ENCODE data around the gene PSMA8. TPM values are rescaled to one million over a fixed set of nuclear protein-coding genes. Genes with fewer than 3 reads are reported as not detected.
"Not testable (repeated sequence)": the region's sequence is repeated elsewhere in the genome, so short reads cannot be mapped to it uniquely, and the experiment has no call there.

PSMA8 gene
- total and polyA plus RNA-seq, 4 donors: 0.14 TPM; not detected in 3

GRCh38 chr18:26159353-26159752 lies 25.7 kb downstream of the PSMA8 start:
- Histone ChIP-seq H3K27me3 (ENCODE audit: control insufficient read depth in 4 of 4, insufficient read depth in 4 of 4, low read length in 3 of 4) (no peaks in the 10 kb centered on the region), H3K36me3 (ENCODE audit: control insufficient read depth in 4 of 4, insufficient read depth in 3 of 4, low read depth in 1 of 4, low read length in 3 of 4) (no peaks in the 10 kb centered on the region), H3K27ac (ENCODE audit: low read depth in 1 of 2, low read length in 2 of 2) (no peak overlapping the region), H3K9ac (ENCODE audit: low read depth in 1 of 2, low read length in 2 of 2) (no peak overlapping the region), H3K4me1 (ENCODE audit: control insufficient read depth in 4 of 4, insufficient read depth in 4 of 4, low read length in 3 of 4) (no peaks in the 10 kb centered on the region), H3K4me3 (ENCODE audit: low read depth in 1 of 3, low read length in 3 of 3) (no peak overlapping the region), H3K9me3 (ENCODE audit: control insufficient read depth in 4 of 4, low read length in 3 of 4) (no peaks in the 10 kb centered on the region)
- TF ChIP-seq RAD21 (IDR thresholded peaks at IDR 0.05) (peak in 1 of 2 donors; percentile 35), CTCF (IDR thresholded peaks at IDR 0.05; ENCODE audit: low read depth, low read length, missing input control) (peak; percentile 4), FOXA2 (IDR thresholded peaks at IDR 0.05) (no peak)
- no peak for DNase-seq (ENCODE audit: low spot score)
- WGBS: 51% methylated on average over 3 of the region's 3 CpGs

GRCh38 chr18:26164571-26164970 lies 30.9 kb downstream of the PSMA8 start:
- no peak overlapping the region for H3K9ac ChIP-seq (ENCODE audit: low read depth in 1 of 2, low read length in 2 of 2)
- 72% methylated on average over 2 of the region's 2 CpGs for WGBS
- H3K9me3 ChIP-seq (ENCODE audit: control insufficient read depth in 4 of 4, low read length in 3 of 4): no peaks in the 10 kb centered on the region
- no peak for DNase-seq (ENCODE audit: low spot score)
- no peaks in the 10 kb centered on the region for H3K27me3 ChIP-seq (ENCODE audit: control insufficient read depth in 4 of 4, insufficient read depth in 4 of 4, low read length in 3 of 4)
- H3K36me3 ChIP-seq (ENCODE audit: control insufficient read depth in 4 of 4, insufficient read depth in 3 of 4, low read depth in 1 of 4, low read length in 3 of 4): no peaks in the 10 kb centered on the region
- H3K4me1 ChIP-seq (ENCODE audit: control insufficient read depth in 4 of 4, insufficient read depth in 4 of 4, low read length in 3 of 4): no peaks in the 10 kb centered on the region
- H3K27ac ChIP-seq (ENCODE audit: low read depth in 1 of 2, low read length in 2 of 2): no peak overlapping the region
- no peak overlapping the region for H3K4me3 ChIP-seq (ENCODE audit: low read depth in 1 of 3, low read length in 3 of 3)
- TF ChIP-seq RAD21 (IDR thresholded peaks at IDR 0.05): no peak
- no peak for TF ChIP-seq EGR1 (IDR thresholded peaks at IDR 0.05; ENCODE audit: low read depth in 2 of 2)
- TF ChIP-seq FOXA1 (IDR thresholded peaks at IDR 0.05): no peak
- no peak for TF ChIP-seq ATF3 (IDR thresholded peaks at IDR 0.05)
- TF ChIP-seq HNF4A (conservative IDR thresholded peaks at IDR 0.05): no peak
- TF ChIP-seq SP1 (IDR thresholded peaks at IDR 0.05): no peak
- no peak for TF ChIP-seq JUND (IDR thresholded peaks at IDR 0.05)

- not testable (repeated sequence) for H3K4me3 ChIP-seq (ENCODE audit: low read depth in 1 of 3, low read length in 3 of 3); H3K27me3 ChIP-seq (ENCODE audit: control insufficient read depth in 4 of 4, insufficient read depth in 4 of 4, low read length in 3 of 4); DNase-seq (ENCODE audit: low spot score); H3K9me3 ChIP-seq (ENCODE audit: control insufficient read depth in 4 of 4, low read length in 3 of 4); H3K27ac ChIP-seq (ENCODE audit: low read depth in 1 of 2, low read length in 2 of 2); H3K4me1 ChIP-seq (ENCODE audit: control insufficient read depth in 4 of 4, insufficient read depth in 4 of 4, low read length in 3 of 4); H3K36me3 ChIP-seq (ENCODE audit: control insufficient read depth in 4 of 4, insufficient read depth in 3 of 4, low read depth in 1 of 4, low read length in 3 of 4); H3K9ac ChIP-seq (ENCODE audit: low read depth in 1 of 2, low read length in 2 of 2)
- 93% methylated on average over 1 of the region's 1 CpG for WGBS
Measured at GRCh38 chr18:26167592-26167991, 33.9 kb downstream of the PSMA8 start.

GRCh38 chr18:26175481-26175880 lies 41.8 kb downstream of the PSMA8 start:
- Histone ChIP-seq H3K36me3 (ENCODE audit: control insufficient read depth in 4 of 4, insufficient read depth in 3 of 4, low read depth in 1 of 4, low read length in 3 of 4) (no peaks in the 10 kb centered on the region), H3K27me3 (ENCODE audit: control insufficient read depth in 4 of 4, insufficient read depth in 4 of 4, low read length in 3 of 4) (peaks cover 0 to 5% (median 0%) of the 10 kb centered on the region in 4 donors), H3K4me1 (ENCODE audit: control insufficient read depth in 4 of 4, insufficient read depth in 4 of 4, low read length in 3 of 4) (no peaks in the 10 kb centered on the region), H3K27ac (ENCODE audit: low read depth in 1 of 2, low read length in 2 of 2) (no peak overlapping the region), H3K9ac (ENCODE audit: low read depth in 1 of 2, low read length in 2 of 2) (no peak overlapping the region), H3K9me3 (ENCODE audit: control insufficient read depth in 4 of 4, low read length in 3 of 4) (no peaks in the 10 kb centered on the region), H3K4me3 (ENCODE audit: low read depth in 1 of 3, low read length in 3 of 3) (no peak overlapping the region)
- DNase-seq (ENCODE audit: low spot score): no peak
- 70% methylated on average over 2 of the region's 2 CpGs for WGBS
- TF ChIP-seq RAD21 (IDR thresholded peaks at IDR 0.05): no peak
- no peak for TF ChIP-seq YY1 (IDR thresholded peaks at IDR 0.05)
- no peak for TF ChIP-seq JUND (IDR thresholded peaks at IDR 0.05)
- no peak for TF ChIP-seq REST (IDR thresholded peaks at IDR 0.05)
- no peak for TF ChIP-seq ATF3 (IDR thresholded peaks at IDR 0.05)
- TF ChIP-seq TAF1 (conservative IDR thresholded peaks at IDR 0.05): no peak
- no peak for TF ChIP-seq EGR1 (IDR thresholded peaks at IDR 0.05; ENCODE audit: low read depth in 2 of 2)
- TF ChIP-seq FOXA1 (IDR thresholded peaks at IDR 0.05): no peak
- TF ChIP-seq CTCF (IDR thresholded peaks at IDR 0.05; ENCODE audit: low read depth, low read length, missing input control): no peak

Data from liver (tissue), 9 donors.